ENCODE results near the gene CST7.

The CST7 gene

DNA sequence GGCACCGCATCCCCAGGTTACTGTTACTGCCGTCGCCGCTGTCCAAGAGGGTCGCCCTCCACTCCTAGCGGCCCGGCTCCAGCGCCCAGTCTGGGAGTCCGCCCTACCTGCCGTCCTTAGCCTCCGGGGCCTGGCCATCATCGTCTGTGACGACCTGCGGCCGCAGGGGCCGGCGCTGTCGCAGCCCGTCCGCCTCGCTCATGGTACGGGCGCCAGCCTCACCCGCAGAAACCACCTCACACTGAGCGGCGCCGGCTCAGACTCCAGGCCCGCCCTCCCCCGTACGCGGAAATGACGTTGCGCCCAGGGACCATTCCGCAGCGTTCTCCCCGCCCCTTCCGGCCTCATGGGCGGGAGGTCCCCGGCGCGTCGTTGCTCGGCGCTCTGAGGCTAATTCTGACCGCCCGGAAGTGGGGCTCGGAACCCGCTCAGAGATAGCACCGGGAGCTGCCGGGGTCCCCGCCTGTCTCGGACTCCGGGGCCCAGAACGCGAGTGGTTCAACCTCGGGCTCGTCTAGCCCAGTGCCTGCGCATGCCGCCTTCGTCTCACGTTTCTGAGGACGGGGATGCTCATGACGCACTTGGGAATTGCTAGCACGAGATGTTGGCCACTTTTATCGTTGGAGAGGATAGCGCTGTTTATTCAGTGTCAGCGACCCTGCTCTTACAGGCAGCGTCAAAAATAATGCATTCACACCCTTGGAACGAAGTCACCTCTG, 43.6 kb downstream of the CST7 start, which contains the start of gene APMAP:
APMAP (minus strand) TSS at position 265 of the 719 bp plus-strand sequence; CDS start at position 202, 63 bp downstream.
- no peak for TF ChIP-seq CTCF (IDR thresholded peaks at IDR 0.05; ENCODE audit: low read depth, low read length)
- H3K4me3 ChIP-seq (ENCODE audit: low read depth, low read length), result peak within 1 kb of the TSS; percentile 77

GRCh38 chr20:24993337-24994185, 44.5 kb downstream of the CST7 start:
- no peak for TF ChIP-seq CTCF (IDR thresholded peaks at IDR 0.05; ENCODE audit: low read depth, low read length)
- peak overlapping the region; percentile 77 for H3K4me3 ChIP-seq (ENCODE audit: low read depth, low read length)

GRCh38 chr20:24994186-24994465, 45.1 kb downstream of the CST7 start:
- no peak for TF ChIP-seq CTCF (IDR thresholded peaks at IDR 0.05; ENCODE audit: low read depth, low read length)
- H3K4me3 ChIP-seq (ENCODE audit: low read depth, low read length), result no peak overlapping the region

- TF ChIP-seq CTCF (IDR thresholded peaks at IDR 0.05; ENCODE audit: low read depth, low read length), result peak; percentile 87
- peak overlapping the region; percentile 28 for H3K4me3 ChIP-seq (ENCODE audit: low read depth, low read length)
Measured at GRCh38 chr20:24994470-24995368, 45.6 kb downstream of the CST7 start.

- no peak for TF ChIP-seq CTCF (IDR thresholded peaks at IDR 0.05; ENCODE audit: low read depth, low read length)
Measured at GRCh38 chr20:24995741-24996448, 46.8 kb downstream of the CST7 start.

GRCh38 chr20:24996449-24997377, 47.6 kb downstream of the CST7 start:
- TF ChIP-seq CTCF (IDR thresholded peaks at IDR 0.05; ENCODE audit: low read depth, low read length), result no peak
- no peak overlapping the region for H3K4me3 ChIP-seq (ENCODE audit: low read depth, low read length)

More at GRCh38 chr20:24995741-24996448, 46.8 kb downstream of the CST7 start:
- no peak overlapping the region for H3K4me3 ChIP-seq (ENCODE audit: low read depth, low read length)
